G401.6 (cell line): ENCODE measurements around the gene APEX2.
"Not testable (repeated sequence)": the region's sequence is repeated elsewhere in the genome, so short reads cannot be mapped to it uniquely, and the experiment has no call there.

ENCODE experiments used
- FAIRE-seq: peaks from 2 replicates; lab custom pipeline; 2012; peaks lifted over from hg19 to GRCh38; lab: Jason Lieb, UNC

Gene APEX2, protein sequence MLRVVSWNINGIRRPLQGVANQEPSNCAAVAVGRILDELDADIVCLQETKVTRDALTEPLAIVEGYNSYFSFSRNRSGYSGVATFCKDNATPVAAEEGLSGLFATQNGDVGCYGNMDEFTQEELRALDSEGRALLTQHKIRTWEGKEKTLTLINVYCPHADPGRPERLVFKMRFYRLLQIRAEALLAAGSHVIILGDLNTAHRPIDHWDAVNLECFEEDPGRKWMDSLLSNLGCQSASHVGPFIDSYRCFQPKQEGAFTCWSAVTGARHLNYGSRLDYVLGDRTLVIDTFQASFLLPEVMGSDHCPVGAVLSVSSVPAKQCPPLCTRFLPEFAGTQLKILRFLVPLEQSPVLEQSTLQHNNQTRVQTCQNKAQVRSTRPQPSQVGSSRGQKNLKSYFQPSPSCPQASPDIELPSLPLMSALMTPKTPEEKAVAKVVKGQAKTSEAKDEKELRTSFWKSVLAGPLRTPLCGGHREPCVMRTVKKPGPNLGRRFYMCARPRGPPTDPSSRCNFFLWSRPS

DNA sequence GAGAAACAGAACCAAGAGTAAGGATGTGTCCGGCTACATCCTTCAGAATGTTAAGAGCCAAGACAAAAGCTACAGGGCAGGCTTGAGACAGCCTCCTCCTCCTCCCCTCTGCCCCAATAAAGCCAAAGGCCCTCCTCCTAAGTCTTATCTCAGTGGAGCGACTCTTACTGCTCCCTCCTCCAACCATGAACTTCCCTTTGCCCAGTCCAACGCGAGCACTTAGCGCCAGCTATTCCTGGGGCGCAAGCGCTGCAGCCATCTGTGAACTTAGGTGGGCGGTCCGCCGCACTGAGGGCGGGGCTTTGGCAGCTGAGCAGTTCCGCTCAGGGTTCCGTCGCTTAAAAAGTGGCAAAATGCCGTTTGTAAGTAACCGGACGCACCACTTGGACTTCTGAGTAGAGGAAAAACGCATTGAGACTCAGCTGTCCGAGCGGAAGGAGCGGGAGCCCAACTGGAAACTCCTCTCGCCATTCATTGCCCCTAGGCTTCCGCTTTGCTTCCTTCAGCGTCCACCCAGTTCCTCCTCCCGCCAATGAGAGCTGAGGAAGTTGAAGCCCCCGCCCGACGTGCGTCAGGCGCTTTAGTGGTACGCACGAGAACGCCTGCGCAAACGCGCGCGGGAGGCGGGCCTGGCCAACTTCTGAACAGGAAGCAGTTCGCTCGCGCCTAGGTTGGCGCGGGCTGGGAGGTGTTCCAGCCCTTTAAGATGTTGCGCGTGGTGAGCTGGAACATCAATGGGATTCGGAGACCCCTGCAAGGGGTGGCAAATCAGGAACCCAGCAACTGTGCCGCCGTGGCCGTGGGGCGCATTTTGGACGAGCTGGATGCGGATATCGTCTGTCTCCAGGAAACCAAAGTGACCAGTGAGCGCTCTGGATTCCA, at the start of gene APEX2:
APEX2 (plus strand) TSS at position 647 of the 882 bp plus-strand sequence; CDS start at position 707, 60 bp downstream.
- peak; percentile 98 for FAIRE-seq

DNA sequence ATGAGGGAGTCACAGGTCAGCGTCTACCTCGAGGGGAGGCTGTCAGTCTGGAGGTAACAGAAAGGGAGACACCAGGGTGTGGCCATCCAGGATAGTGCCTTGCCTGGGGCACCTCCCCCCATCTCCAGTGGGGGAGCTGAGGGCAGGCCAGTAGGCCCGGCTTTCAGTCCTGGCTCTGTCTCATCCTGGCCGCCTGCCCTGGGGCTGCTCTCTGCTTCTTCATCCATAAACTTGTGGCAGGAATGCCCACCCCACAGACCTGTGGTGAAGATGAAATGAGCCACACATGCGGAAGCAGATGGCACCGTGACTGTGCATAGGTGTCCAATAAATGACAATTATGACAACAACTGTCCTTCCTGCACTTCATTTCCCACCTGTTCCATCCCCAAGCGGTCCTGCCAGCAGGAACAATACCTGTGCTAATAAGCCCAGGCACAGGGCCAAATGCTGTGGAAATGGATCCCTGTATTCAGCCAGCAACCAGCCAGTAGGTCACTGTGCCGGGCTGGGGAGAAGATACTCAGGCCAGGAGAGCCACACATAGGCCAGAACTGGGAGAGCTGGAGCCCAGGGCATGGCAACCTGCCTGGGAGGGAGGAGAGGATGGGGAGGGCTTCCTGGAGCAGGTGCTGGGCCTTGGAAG, 49.3 kb upstream of the APEX2 start:
- FAIRE-seq, result no peak

DNA sequence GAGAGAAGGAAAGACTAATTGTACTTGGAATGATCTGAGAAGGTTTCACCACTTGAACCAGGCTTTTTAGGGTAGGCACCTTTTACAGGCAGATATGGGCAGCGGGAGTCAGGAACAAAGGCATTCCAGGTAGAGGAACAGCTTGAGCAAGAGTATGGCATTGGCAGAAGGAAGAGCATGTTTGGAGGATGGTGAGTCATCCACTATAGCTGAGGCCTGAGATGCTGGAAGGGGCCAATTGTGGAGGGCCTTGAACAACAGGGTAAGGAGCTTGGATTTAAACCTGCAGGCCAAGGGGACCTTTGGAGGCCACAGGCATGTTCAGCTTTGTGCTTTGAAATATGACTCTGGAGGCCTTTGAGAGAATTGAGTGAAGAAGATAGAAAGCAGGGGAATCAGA, 38.4 kb upstream of the APEX2 start:
- FAIRE-seq, result no peak

DNA sequence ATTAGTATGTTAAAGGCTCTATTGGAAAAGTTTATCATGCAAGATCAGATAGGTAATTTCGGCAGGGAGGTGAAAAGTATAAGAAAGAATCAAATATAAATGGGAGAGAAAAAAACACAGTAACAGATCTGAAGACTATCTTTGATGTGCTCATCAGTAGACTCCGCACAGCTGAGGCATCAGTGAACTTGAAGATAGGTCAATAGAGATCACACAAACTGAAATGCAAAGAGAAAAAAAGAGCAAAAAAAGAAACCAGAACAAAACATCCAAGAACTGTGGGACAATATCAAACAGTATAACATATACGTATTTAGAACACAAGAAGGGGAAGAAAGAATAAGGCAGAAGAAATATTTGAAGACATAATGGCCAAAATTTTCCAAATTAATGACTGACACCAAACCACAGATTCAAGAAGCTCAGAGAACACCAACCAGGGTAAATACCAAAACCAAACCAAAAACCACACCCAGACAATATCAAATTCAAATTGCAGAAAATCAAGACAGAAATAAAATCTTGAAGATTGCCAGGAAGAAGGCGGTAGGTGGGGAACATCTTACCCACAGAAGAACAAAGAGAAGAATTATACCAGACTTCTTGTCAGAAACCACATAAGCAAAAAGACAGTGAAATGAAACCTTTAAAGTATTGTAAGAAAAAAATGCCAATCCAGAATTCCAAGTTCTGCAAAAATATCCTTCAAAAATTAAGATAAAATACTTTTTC, 35.2 kb upstream of the APEX2 start:
- no peak for FAIRE-seq

DNA sequence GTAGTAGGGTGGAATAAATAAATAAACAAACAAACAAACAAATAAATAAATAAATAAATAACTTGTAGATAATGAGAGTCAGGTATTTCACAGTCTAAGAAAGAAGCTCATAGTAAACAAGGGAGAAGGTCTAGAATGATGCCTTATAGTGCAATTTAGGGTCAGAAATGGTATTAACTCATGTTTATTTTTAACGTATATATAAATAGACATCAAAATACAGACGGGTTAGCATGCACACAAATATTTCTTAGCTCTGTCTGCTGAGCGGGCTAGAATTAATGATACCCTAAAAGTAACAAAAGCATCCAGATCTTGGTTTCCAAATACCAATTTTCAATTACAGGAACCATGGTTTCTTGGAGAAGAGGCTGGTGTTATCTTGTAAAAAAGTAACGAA, 22.8 kb upstream of the APEX2 start:
- FAIRE-seq, result no peak

DNA sequence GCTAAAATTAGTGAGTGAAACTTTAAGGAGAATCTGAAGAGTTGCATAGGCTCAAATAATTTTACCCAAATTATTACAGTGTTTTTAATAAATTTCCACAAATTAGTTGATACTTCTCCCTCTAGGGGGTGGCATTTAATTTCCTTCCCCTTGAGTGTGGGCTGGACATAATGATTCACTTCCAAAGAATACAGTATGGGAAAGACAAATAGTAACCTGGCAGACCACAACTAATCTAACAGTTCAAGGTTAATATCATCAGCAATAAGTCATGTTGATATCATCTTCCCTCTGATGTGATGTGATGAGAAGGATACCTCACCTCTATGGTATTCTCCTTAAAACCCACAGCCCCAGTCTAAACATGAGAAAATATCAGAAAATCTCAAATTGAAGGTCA, 21.7 kb upstream of the APEX2 start:
- FAIRE-seq, result no peak

DNA sequence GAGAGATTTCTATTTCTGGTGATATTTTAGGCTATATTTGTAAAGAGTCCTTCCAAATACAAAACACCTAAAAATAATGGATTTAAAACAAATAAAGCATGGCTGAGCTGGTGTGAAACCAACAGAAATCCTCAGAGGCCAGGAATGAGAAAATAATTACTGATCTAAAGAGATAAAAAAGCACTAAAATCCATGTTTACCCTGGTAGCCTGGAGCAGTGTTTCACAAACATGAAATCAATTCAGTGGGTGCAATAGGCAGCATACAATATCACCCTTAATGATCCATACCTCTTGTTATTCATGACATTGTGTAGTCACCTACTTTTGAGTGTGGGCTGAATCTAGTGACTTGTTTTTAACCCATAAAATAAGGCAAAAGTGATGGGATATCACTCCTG, 20.7 kb upstream of the APEX2 start:
- no peak for FAIRE-seq

DNA sequence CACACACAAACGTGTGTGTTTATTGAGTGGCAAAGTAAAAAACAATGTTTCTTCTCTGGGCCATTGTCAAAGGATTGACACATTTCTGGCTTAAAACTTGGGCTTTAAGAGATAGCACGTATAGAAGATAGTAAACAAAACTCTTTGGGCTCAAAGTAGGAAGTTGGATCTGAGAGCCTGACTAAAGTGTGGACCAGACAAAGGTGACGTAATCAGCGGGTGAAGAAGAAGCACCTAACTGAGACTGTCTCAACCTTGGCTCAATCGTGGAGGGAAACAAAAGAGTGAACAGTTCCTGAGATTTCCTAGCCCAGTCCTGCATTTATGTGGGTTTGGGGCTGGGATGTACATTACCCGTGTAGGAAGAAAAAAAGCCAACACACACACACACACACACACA, 19.8 kb upstream of the APEX2 start:
- FAIRE-seq, result no peak

DNA sequence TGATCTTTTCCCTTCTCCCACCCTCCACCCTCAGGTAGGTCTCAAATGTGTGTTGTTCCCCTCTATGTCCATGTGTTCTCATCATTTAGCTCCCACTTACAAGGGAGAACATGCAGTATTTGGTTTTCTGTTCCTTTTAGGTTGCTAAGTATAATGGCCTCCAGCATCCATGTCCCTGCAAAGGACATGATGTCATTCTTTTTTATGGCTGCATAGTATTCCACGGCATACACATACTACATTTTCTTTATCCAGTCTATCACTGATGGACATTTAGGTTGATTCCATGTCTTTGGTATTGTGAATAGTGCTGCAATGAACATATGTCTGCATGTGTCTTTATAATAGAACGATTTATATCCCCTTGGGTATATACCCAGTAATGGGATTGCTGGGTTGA, 16.9 kb upstream of the APEX2 start:
- FAIRE-seq, result not testable (repeated sequence)

DNA sequence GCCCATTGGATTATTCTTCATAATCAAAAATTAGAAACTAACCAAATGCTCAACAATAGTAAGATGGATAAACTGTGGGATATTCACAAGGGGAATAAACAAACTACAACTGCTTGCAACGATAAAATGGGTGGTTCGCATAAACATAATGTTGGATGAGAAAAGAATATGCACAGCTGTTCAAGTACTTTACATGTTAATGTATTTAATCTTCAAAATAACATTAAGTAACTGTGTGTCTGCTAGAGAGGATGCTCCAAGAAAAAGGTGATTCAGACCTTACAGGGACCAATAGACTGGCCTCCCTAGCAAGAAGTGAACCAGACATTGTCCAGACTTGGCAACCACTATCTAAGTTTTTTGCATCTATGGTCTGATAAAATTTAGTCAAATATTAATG, 8.5 kb upstream of the APEX2 start:
- no peak for FAIRE-seq

DNA sequence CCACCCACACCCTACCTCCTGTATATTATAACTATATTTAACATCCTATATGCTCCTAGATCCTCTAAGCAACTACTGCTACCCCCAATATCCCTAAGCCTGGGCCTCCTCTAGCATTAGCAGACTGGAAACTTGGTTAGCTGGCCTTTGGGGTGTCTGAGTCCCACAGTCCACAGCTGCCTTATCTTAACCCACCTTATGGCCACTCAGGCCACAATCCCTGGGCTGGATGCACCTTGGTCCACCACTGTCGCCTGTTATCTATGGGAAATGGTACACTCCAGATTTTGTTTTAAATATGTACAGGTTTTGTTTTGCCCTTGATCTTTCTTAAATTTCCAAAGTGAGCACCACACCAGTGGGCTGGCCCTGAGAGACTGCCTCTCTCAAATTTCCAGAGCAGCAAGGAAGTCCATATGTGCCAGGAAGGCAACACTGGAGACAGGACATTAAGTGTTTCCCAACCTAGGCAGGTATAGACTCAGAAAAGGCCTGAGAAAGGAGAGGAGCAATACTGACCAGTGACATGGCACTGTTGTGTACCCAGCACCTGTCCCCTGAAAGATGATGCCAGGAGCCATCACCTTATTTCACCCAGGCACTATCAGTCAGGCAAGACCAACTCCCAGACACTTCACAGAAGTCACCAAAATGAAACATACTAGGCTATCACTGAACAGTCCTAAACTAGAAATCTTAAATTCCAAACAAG, 7.1 kb upstream of the APEX2 start:
- no peak for FAIRE-seq

DNA sequence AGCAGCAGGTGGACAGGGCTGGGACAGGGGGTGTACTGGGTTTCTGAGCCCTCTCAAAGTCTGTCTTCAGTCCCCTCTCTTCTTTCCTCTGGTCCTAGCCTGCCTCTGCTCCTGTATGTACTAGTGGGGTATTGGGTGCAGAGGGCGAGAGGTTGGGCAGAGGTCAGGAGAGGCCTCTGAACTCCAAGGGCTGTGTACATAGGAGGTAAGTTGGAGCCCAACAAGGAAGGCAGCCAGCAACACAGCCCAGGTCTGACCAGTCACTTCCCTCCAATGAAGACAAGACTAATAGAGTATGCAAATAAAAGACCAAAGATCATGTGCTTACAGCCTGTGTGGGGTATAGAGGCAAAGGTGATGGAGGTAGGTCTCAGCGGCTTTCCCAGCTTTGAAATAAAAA, 6.1 kb upstream of the APEX2 start, which contains the start of gene PFKFB1:
PFKFB1 (minus strand) TSS at position 90 of the 400 bp plus-strand sequence. CDS start 181 bp downstream, outside the sequence.
- no peak for FAIRE-seq

DNA sequence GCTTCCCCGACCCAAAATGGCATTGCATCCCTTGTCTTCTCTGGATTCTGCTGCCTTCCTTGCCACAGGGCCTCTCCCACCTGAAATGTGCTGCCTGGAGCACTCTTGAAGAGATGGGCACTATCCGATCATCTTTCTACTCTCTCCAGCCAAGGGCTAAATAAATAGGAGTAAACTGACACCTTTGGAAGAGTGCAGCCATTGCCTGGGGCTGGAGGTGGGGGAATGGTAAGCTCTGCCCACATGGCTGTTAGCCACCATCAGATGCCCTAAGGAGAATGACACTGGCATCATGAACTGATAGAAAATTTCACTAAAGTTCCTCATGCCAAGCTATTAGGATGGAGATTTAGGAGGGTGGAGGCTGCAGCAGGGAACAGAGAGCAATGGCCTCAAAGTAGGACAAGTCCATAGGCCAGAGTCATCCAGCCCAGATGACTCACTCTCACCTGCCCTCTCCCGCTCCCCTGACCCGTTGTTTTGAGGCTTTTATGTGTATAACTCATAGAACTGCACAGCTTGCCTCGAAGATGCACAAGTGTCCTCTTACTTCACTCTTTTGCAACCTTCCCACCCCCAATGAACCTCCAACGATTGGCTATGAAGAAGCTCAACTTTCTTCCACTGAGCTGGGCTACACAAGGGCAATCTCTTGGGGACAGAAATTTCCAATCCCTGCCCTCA, 5.4 kb upstream of the APEX2 start:
- FAIRE-seq, result no peak

DNA sequence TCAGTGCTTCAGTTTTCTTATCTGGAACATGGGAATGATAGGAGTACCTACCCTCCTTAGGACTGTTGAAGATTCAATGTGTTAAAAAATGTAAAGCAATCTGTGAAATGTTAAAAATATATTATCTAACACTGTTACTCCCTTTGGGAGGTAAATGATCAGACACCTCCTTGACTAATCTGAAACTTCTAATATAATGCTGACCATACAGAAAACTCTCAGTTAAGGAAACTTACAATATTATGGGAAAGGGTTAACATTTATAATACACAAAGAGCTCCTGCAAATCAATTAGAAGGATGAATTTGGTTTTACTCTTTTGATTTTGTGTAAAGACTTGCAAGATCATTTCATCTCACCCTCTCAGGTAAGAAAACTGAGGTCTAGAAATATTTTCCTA, 4.5 kb upstream of the APEX2 start:
- FAIRE-seq, result no peak

DNA sequence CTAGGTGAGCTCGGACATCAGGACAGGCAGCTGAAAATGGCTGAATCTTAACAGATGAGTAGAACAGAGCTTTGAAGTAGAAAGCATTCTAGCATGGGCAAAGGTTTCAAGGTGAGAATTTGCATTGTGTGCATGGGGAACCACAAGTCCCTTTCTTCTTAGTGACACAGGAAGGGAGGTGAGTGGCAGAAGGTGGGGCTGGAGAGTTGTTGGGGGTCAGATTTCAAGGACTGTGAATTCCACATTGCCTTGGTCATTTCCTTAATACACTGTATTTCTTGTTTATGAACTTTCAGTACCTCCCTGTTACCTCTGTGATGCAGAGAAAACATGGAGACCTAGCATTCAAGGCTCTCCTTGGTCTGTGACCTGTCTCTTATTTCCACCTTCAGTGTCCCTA, 4.1 kb downstream of the APEX2 start:
- FAIRE-seq, result no peak

DNA sequence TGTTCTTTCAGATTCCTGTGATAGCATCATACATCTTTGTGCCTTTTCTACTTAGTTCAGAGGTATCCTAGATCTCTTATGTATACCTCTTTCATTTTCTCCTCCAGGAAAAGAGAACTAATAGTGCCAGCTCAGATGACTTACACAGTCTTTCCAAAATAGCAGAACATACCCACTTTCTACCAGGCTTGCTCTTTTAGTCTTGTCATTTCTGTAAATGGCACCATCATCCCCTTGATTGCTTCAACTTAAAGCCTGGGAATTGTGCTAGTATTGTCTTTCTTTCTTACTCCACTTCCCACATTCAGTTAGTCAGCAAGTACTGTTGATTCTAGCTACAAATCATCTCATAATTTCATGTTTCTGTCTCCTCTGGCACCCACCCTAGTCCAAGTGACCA, 5.1 kb downstream of the APEX2 start:
- no peak for FAIRE-seq

DNA sequence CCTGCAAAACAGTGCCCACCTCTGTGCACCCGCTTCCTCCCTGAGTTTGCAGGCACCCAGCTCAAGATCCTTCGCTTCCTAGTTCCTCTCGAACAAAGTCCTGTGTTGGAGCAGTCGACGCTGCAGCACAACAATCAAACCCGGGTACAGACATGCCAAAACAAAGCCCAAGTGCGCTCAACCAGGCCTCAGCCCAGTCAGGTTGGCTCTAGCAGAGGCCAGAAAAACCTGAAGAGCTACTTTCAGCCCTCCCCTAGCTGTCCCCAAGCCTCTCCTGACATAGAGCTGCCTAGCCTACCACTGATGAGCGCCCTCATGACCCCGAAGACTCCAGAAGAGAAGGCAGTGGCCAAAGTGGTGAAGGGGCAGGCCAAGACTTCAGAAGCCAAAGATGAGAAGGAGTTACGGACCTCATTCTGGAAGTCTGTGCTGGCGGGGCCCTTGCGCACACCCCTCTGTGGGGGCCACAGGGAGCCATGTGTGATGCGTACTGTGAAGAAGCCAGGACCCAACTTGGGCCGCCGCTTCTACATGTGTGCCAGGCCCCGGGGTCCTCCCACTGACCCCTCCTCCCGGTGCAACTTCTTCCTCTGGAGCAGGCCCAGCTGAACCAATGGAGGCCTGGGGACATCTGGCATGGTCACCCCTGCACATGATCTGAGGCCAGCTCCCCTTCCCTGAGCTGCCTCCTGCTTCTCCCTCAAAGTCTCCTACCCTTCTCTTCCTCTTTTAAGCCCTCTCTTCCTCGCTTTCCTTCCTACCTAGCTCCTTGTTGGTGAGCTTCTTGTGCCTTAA, 6.9 kb downstream of the APEX2 start:
- FAIRE-seq, result no peak

DNA sequence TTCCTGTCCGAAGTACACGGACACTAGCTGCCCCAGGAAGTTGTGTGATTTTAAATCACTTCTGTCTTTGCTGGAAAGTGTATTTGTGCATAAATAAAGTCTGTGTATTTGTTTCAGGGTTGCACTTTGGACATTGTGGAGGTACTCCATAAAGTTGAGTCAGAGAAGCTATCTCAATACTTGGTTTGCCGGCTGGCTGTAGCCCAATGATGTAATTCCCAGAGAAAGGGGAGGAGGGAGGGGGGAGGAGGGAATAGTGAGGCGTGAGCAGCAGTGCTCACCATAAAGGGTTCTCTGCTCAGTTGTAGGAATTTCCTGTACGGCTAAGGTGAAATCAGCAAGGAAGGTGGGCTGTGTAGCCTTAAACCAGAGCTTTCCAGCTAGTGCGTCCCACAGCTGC, 7.5 kb downstream of the APEX2 start:
- FAIRE-seq, result no peak

DNA sequence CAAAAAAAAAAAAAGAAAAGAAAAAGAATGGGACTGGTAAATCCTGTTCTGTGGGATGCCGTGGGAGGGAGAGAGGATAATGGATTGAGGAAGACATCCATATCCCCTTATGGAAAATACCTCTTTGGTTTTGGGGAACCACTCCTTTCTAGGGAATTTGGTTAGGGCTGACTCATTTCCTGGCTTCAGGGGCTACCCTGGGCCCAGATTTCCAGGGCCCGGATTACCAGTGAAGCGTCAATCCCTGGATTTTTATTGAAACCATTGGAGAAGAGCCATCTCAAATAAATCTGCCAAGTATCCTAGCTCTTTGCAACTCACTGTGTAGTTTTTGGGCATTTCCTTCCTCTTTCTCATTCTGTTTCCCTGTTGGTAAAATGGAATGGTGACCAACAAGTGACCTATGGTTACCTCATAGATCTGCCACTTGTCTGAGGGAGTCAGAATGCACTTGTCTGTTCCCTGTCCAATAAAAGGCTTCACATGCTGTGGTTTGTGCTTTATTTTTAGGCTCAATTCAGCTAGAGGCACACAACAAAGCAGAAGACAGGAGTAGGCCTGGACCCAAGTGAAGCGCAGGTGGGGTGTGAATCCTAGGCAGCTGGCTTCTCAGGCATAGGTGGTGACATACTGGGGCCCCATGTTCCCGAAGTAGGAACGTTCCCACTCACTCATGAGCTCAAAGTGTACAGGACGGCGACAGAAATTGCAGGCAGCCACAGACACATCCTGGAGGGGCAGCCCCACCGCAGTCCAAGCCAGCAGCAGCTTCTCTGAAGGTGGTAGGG, 8.6 kb downstream of the APEX2 start:
- no peak for FAIRE-seq
